HepG2 (cell line): ENCODE data around the gene MT1G. TPM values are rescaled to one million over a fixed set of nuclear protein-coding genes. Genes with fewer than 3 reads are reported as not detected.

Source experiments
- ETV6 ChIP-seq: sonication (generic); formaldehyde crosslinking; conservative IDR thresholded peaks from 2 replicates; pipeline ENCODE4 v1.4.0; 2020; ENCODE audit warnings: missing genetic modification reagents
- GTF3A ChIP-seq: sonication (generic); formaldehyde crosslinking; conservative IDR thresholded peaks from 2 replicates; pipeline ENCODE4 v1.4.0; 2020; ENCODE audit warnings: mild to moderate bottlenecking, missing genetic modification reagents
- GZF1 ChIP-seq: sonication (generic); formaldehyde crosslinking; IDR thresholded peaks from 2 replicates; pipeline ENCODE4 v1.5.1; 2020; ENCODE audit warnings: mild to moderate bottlenecking, missing genetic modification reagents
- HNRNPH1 ChIP-seq: fragments of 200-400 bp; formaldehyde crosslinking; optimal IDR thresholded peaks from 2 replicates; pipeline ENCODE3; 2017; ENCODE audit warnings: mild to moderate bottlenecking, low read depth, low read length
- MAFK ChIP-seq, 2 experiments: IDR thresholded peaks in 1 of 2; conservative IDR thresholded peaks in 1 of 2; 2 replicates each; pipeline ENCODE4 v1.6.1; 2011; ENCODE audit warnings: improper control_type of control experiment in 2 of 2, low read length in 2 of 2
- MED8 ChIP-seq: sonication (generic); formaldehyde crosslinking; IDR thresholded peaks from 2 replicates; pipeline ENCODE4 v1.8.1; 2023; ENCODE audit warnings: mild to moderate bottlenecking, missing genetic modification reagents; ENCODE audit not compliant: insufficient replicate concordance
- MEIS2 ChIP-seq: sonication (generic); formaldehyde crosslinking; IDR thresholded peaks from 2 replicates; pipeline ENCODE4 v1.9.0; 2021; ENCODE audit warnings: mild to moderate bottlenecking, missing genetic modification reagents
- PRMT3 ChIP-seq: sonication (generic); formaldehyde crosslinking; IDR thresholded peaks from 2 replicates; pipeline ENCODE4 v1.8.1; 2022; ENCODE audit warnings: low read depth, mild to moderate bottlenecking, moderate library complexity, missing genetic modification reagents, borderline replicate concordance
- SIX4 ChIP-seq: sonication (generic); formaldehyde crosslinking; IDR thresholded peaks from 2 replicates; pipeline ENCODE4 v1.4.0; 2020; ENCODE audit warnings: missing genetic modification reagents
- SKI ChIP-seq: fragments of 450-650 bp; IDR thresholded peaks from one replicate; pipeline ENCODE4 v1.6.1; 2018; ENCODE audit warnings: mild to moderate bottlenecking; ENCODE audit not compliant: partially characterized antibody
- ZNF225 ChIP-seq: sonication (generic); formaldehyde crosslinking; IDR thresholded peaks from 2 replicates; pipeline ENCODE4 v1.4.0; 2020; ENCODE audit warnings: mild to moderate bottlenecking, missing genetic modification reagents
- ZNF556 ChIP-seq: sonication (generic); formaldehyde crosslinking; IDR thresholded peaks from 2 replicates; pipeline ENCODE4 v1.4.0; 2020; ENCODE audit warnings: mild to moderate bottlenecking, missing genetic modification reagents, borderline replicate concordance
- ZNF709 ChIP-seq: sonication (generic); formaldehyde crosslinking; IDR thresholded peaks from 2 replicates; pipeline ENCODE4 v1.5.0; 2020; ENCODE audit warnings: mild to moderate bottlenecking, missing genetic modification reagents
- ZNF772 ChIP-seq: sonication (generic); formaldehyde crosslinking; IDR thresholded peaks from 2 replicates; pipeline ENCODE4 v1.5.0; 2020; ENCODE audit warnings: mild to moderate bottlenecking, missing genetic modification reagents
- ZNF83 ChIP-seq: sonication (generic); formaldehyde crosslinking; IDR thresholded peaks from 2 replicates; pipeline ENCODE4 v1.4.0; 2020; ENCODE audit warnings: missing genetic modification reagents, mild to moderate bottlenecking, borderline replicate concordance
- polyA plus RNA-seq, 8 experiments: library from polyadenylated mRNA; depleted of rRNA in 3 of 8; stranded (reverse) in 7 of 8; unstranded in 1 of 8; fragments of >200 nt; fragmentation: Illumina TruSeq in 4 of 8; extraction: Trizol in 4 of 8; gene quantifications; 2 replicates each; pipeline versions ENCODE4 v1.2.1 to v1.2.3, GENCODE V29; 2011 to 2016; ENCODE audit warnings: low read depth in 4 of 8, missing spikeins in 1 of 8, mixed read lengths in 1 of 8; ENCODE audit not compliant: insufficient read depth in 1 of 8
- total RNA-seq, 5 experiments: library from RNA; depleted of rRNA; stranded (reverse); fragments of >200 nt; fragmentation: Illumina TruSeq; extraction: Trizol; gene quantifications; 2 replicates each; pipeline ENCODE4 v1.2.3, GENCODE V29; 2016; ENCODE audit warnings: low read depth in 1 of 5
- TF ChIP-seq, protein P1 (sequence below): sonication (generic); formaldehyde crosslinking; IDR thresholded peaks from 2 replicates; pipeline ENCODE4 v1.5.0; 2020; ENCODE audit warnings: mild to moderate bottlenecking, missing genetic modification reagents
- TF ChIP-seq, protein P2 (sequence below): sonication (generic); formaldehyde crosslinking; IDR thresholded peaks from 2 replicates; pipeline ENCODE4 v1.5.1; 2020; ENCODE audit warnings: mild to moderate bottlenecking, missing genetic modification reagents, moderate library complexity
- TF ChIP-seq, protein P3 (sequence below): sonication (generic); formaldehyde crosslinking; IDR thresholded peaks from 2 replicates; pipeline ENCODE4 v1.5.1; 2020; ENCODE audit warnings: mild to moderate bottlenecking, missing genetic modification reagents

MT1G gene
- total and polyA plus RNA-seq, 2 of the 13 experiments (the other 11 are each of a cell fraction or from before 2014, with no cell fraction given): 3.6 to 377 TPM

DNA sequence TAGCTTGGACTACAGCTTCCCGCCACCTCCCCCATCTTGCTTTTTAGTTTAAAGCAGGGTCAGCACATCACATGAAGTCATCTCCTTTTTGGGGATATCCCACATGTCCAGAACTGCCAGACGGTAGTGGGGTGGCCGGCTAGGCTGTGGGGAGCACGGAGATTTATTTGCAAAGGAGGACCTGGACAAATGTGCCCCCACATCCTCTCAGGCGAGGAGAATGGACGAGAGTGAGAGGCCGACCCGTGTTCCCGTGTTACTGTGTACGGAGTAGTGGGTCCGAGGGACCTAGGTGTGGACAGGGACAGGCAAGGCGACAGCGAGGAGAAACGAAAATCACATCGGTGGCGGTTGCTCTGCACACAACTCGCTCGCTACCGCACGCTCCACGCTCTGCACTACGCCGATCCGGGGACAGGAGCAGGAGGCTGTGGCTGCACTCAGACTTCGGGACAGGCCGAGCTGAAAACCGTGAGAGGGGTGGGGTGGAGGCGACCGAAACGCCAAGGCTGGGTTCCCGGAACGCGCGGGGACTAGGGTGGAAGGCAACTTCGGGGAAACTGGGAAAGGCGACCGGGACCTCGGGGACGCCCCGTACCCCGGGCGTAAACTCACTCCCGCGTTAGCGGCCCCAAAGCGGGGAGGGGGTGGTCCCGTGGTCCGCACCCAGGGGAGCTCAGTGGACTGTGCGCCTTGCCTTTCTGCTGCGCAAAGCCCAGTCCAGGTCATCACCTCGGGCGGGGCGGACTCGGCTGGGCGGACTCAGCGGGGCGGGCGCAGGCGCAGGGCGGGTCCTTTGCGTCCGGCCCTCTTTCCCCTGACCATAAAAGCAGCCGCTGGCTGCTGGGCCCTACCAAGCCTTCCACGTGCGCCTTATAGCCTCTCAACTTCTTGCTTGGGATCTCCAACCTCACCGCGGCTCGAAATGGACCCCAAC lies 29.8 kb downstream of the MT1G start, which contains the start of gene MT1A (continued):
- TF ChIP-seq, protein P1, sequence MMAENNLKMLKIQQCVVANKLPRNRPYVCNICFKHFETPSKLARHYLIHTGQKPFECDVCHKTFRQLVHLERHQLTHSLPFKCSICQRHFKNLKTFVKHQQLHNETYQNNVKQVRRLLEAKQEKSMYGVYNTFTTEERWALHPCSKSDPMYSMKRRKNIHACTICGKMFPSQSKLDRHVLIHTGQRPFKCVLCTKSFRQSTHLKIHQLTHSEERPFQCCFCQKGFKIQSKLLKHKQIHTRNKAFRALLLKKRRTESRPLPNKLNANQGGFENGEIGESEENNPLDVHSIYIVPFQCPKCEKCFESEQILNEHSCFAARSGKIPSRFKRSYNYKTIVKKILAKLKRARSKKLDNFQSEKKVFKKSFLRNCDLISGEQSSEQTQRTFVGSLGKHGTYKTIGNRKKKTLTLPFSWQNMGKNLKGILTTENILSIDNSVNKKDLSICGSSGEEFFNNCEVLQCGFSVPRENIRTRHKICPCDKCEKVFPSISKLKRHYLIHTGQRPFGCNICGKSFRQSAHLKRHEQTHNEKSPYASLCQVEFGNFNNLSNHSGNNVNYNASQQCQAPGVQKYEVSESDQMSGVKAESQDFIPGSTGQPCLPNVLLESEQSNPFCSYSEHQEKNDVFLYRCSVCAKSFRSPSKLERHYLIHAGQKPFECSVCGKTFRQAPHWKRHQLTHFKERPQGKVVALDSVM: no peak
- no peak for TF ChIP-seq ZNF772 (CRISPR knock-in tag)
- TF ChIP-seq, protein P2, sequence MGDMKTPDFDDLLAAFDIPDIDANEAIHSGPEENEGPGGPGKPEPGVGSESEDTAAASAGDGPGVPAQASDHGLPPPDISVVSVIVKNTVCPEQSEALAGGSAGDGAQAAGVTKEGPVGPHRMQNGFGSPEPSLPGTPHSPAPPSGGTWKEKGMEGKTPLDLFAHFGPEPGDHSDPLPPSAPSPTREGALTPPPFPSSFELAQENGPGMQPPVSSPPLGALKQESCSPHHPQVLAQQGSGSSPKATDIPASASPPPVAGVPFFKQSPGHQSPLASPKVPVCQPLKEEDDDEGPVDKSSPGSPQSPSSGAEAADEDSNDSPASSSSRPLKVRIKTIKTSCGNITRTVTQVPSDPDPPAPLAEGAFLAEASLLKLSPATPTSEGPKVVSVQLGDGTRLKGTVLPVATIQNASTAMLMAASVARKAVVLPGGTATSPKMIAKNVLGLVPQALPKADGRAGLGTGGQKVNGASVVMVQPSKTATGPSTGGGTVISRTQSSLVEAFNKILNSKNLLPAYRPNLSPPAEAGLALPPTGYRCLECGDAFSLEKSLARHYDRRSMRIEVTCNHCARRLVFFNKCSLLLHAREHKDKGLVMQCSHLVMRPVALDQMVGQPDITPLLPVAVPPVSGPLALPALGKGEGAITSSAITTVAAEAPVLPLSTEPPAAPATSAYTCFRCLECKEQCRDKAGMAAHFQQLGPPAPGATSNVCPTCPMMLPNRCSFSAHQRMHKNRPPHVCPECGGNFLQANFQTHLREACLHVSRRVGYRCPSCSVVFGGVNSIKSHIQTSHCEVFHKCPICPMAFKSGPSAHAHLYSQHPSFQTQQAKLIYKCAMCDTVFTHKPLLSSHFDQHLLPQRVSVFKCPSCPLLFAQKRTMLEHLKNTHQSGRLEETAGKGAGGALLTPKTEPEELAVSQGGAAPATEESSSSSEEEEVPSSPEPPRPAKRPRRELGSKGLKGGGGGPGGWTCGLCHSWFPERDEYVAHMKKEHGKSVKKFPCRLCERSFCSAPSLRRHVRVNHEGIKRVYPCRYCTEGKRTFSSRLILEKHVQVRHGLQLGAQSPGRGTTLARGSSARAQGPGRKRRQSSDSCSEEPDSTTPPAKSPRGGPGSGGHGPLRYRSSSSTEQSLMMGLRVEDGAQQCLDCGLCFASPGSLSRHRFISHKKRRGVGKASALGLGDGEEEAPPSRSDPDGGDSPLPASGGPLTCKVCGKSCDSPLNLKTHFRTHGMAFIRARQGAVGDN: peak; percentile 77
- TF ChIP-seq MAFK (conservative IDR thresholded peaks at IDR 0.05 in 1 of 2, IDR thresholded peaks at IDR 0.05 in 1 of 2; ENCODE audit: low read length in 2 of 2): no peak
- no peak for TF ChIP-seq SKI
- no peak for TF ChIP-seq SIX4
- TF ChIP-seq ZNF556: no peak
- TF ChIP-seq GTF3A (CRISPR knock-in tag): 0 out of 2 replicates have a peak, but pooled peaks have one; percentile 36
- no peak for TF ChIP-seq MEIS2 (CRISPR knock-in tag)
- TF ChIP-seq ZNF709 (CRISPR knock-in tag): no peak
- TF ChIP-seq ZNF225: no peak
- no peak for TF ChIP-seq ZNF83 (CRISPR knock-in tag)
- no peak for TF ChIP-seq MED8 (CRISPR knock-in tag)
- 0 out of 2 replicates have a peak, but pooled peaks have one; percentile 25 for TF ChIP-seq ETV6
- TF ChIP-seq GZF1 (CRISPR knock-in tag): no peak
- TF ChIP-seq HNRNPH1: no peak
- TF ChIP-seq, protein P3, sequence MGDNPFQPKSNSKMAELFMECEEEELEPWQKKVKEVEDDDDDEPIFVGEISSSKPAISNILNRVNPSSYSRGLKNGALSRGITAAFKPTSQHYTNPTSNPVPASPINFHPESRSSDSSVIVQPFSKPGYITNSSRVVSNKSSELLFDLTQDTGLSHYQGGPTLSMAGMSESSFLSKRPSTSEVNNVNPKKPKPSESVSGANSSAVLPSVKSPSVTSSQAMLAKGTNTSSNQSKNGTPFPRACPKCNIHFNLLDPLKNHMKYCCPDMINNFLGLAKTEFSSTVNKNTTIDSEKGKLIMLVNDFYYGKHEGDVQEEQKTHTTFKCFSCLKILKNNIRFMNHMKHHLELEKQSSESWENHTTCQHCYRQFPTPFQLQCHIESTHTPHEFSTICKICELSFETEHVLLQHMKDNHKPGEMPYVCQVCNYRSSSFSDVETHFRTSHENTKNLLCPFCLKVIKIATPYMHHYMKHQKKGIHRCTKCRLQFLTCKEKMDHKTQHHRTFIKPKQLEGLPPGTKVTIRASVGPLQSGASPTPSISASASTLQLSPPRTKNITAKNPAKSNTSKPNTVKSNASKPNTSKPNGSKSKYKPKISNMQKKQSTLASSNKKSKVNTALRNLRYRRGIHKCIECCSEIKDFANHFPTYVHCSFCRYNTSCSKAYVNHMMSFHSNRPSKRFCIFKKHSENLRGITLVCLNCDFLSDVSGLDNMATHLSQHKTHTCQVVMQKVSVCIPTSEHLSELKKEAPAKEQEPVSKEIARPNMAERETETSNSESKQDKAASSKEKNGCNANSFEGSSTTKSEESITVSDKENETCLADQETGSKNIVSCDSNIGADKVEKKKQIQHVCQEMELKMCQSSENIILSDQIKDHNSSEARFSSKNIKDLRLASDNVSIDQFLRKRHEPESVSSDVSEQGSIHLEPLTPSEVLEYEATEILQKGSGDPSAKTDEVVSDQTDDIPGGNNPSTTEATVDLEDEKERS (CRISPR knock-in tag): no peak
- TF ChIP-seq PRMT3: no peak
